ENCODE data around the gene PHOX2A. TPM values are rescaled to one million over a fixed set of nuclear protein-coding genes. Genes with fewer than 3 reads are reported as not detected.

PHOX2A gene
- total RNA-seq, 1 donor from 2014 or later, result not detected

DNA sequence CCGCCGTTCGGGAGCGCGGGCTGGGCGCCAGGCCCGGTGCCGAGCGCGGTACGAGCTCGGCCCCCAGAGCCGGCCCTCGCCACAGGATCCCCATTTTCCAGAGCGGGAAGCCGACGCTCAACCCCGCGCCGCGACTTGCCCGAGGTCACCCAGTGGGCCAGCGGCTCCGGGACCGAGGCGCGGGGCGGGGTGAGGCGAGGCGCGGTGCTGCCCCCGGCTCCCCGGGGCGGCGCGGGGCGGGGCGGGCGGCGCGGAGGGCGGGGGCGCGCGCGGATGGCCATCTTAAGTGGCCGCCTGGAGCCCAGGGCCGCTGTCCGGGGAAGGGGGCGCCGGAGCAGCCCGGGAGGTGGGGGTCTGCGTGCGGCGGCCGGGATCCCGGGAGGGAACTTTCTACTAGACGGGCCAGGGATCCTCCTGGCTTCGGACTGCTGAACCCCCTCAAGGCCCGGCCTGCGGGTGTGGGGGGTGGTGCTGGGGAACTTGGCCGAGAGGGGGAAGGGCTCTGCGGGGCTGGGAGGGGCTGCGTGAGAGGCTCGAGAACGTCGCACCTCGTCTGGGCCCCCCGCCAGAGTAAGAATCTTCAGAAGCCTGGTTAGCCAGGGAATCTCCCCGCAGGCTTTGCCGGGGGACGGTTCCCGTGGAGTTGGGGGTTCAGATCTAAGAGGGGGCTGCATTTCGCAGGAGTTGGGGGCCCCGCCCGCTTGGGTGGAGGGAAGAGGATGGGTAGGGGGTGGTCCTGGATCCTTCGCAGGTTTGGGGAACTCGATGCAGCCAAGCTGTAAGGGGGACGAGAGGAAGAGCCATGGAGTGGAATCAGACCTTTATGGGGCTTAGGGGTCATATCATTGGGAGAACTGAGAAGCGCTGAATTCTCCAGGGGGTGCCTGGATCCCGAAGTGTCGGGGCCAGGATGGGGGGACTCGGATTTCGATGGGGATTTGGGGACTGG lies 20.1 kb downstream of the PHOX2A start:
- Histone ChIP-seq H3K27ac (ENCODE audit: low read depth, low read length) (peak overlapping the region; percentile 77), H4K20me1 (ENCODE audit: insufficient read depth, low read length) (peaks cover 39% of the 10 kb centered on the region), H2AFZ (ENCODE audit: low read depth, low read length) (peak overlapping the region; percentile 74), H3K4me1 (ENCODE audit: insufficient read depth, low read length) (peaks cover 28% of the 10 kb centered on the region), H3K9me3 (ENCODE audit: insufficient read depth, low read depth, low read length) (no peaks in the 10 kb centered on the region), H3K27me3 (ENCODE audit: insufficient read depth, low read length) (no peaks in the 10 kb centered on the region), H3K9ac (ENCODE audit: low read length) (peak overlapping the region; percentile 90), H3K4me3 (ENCODE audit: insufficient read depth, low read depth, low read length) (peak overlapping the region; percentile 88), H3K36me3 (ENCODE audit: insufficient read depth, low read length) (no peaks in the 10 kb centered on the region), H3K79me2 (ENCODE audit: insufficient read depth, low read length) (peaks cover 50% of the 10 kb centered on the region), H3K4me2 (ENCODE audit: low read length) (peak overlapping the region; percentile 98)
- DNase-seq (ENCODE audit: low read depth), result peak; percentile 60
- no peak for FAIRE-seq
- TF ChIP-seq, protein P1, sequence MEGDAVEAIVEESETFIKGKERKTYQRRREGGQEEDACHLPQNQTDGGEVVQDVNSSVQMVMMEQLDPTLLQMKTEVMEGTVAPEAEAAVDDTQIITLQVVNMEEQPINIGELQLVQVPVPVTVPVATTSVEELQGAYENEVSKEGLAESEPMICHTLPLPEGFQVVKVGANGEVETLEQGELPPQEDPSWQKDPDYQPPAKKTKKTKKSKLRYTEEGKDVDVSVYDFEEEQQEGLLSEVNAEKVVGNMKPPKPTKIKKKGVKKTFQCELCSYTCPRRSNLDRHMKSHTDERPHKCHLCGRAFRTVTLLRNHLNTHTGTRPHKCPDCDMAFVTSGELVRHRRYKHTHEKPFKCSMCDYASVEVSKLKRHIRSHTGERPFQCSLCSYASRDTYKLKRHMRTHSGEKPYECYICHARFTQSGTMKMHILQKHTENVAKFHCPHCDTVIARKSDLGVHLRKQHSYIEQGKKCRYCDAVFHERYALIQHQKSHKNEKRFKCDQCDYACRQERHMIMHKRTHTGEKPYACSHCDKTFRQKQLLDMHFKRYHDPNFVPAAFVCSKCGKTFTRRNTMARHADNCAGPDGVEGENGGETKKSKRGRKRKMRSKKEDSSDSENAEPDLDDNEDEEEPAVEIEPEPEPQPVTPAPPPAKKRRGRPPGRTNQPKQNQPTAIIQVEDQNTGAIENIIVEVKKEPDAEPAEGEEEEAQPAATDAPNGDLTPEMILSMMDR (IDR thresholded peaks at IDR 0.05; ENCODE audit: insufficient read depth, low read depth, low read length), result no peak
- no peak for TF ChIP-seq EZH2 (IDR thresholded peaks at IDR 0.05; ENCODE audit: insufficient read depth, low read length)
- Mint-ChIP-seq H3K36me3 (ENCODE audit: low read depth, unreplicated experiment) (no peaks in the 10 kb centered on the region), H3K27me3 (ENCODE audit: low read depth, unreplicated experiment) (peaks cover 4% of the 10 kb centered on the region), H3K4me1 (ENCODE audit: low read depth, unreplicated experiment) (peaks cover 16% of the 10 kb centered on the region), H3K9me3 (ENCODE audit: unreplicated experiment) (no peaks in the 10 kb centered on the region), H3K27ac (ENCODE audit: unreplicated experiment) (peak overlapping the region; percentile 88), H3K4me3 (ENCODE audit: unreplicated experiment) (peak overlapping the region; percentile 96)

DNA sequence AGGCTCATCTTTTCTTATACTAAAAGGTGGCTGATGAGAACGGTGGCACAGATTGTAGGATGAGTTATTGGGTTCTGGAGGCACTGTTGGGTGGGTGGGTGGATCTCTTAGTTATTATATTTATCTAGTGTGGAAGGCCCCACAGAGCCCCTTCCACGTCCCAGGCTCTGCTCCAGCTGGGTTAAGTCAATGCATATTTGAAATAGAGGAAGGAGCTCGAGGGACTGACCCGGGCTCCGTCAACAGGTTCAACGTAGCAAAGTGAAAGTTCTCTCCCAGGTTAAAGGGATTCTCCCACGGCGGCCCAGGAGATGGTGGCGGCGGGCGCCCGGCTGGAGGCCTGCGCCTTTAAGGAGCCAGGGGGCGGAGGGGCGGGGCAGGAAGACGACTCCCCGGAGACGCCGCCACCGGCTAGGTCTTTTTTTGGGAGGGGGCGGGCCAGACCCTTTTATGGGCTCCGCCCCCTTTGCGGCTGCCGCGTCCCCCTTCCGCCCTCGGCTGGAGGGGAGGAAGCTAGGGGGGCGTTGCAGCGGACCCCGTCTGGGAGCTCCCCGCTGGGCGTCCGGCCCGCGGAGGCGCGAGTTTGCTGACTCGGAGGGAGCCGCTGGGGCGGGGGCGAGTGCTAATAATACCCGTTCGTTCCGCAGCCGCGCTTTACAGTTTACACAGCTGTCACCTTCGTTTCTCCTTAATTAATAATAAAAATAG lies 20.9 kb downstream of the PHOX2A start:
- H3K36me3 Mint-ChIP-seq (ENCODE audit: low read depth, unreplicated experiment), result no peaks in the 10 kb centered on the region
- peak overlapping the region; percentile 90 for H3K9ac ChIP-seq (ENCODE audit: low read length)
- H3K27me3 ChIP-seq (ENCODE audit: insufficient read depth, low read length), result peaks cover 6% of the 10 kb centered on the region
- H3K27me3 Mint-ChIP-seq (ENCODE audit: low read depth, unreplicated experiment), result peaks cover 9% of the 10 kb centered on the region
- FAIRE-seq, result no peak
- no peaks in the 10 kb centered on the region for H3K36me3 ChIP-seq (ENCODE audit: insufficient read depth, low read length)
- H3K4me1 Mint-ChIP-seq (ENCODE audit: low read depth, unreplicated experiment), result peaks cover 16% of the 10 kb centered on the region
- peak overlapping the region; percentile 77 for H3K27ac ChIP-seq (ENCODE audit: low read depth, low read length)
- H3K79me2 ChIP-seq (ENCODE audit: insufficient read depth, low read length), result peaks cover 42% of the 10 kb centered on the region
- H2AFZ ChIP-seq (ENCODE audit: low read depth, low read length), result peak overlapping the region; percentile 74
- peaks cover 24% of the 10 kb centered on the region for H3K4me1 ChIP-seq (ENCODE audit: insufficient read depth, low read length)
- no peaks in the 10 kb centered on the region for H3K9me3 Mint-ChIP-seq (ENCODE audit: unreplicated experiment)
- H3K4me2 ChIP-seq (ENCODE audit: low read length), result peak overlapping the region; percentile 98
- peak overlapping the region; percentile 88 for H3K4me3 ChIP-seq (ENCODE audit: insufficient read depth, low read depth, low read length)
- H4K20me1 ChIP-seq (ENCODE audit: insufficient read depth, low read length), result peaks cover 31% of the 10 kb centered on the region
- no peak for TF ChIP-seq EZH2 (IDR thresholded peaks at IDR 0.05; ENCODE audit: insufficient read depth, low read length)
- TF ChIP-seq, protein P1 (IDR thresholded peaks at IDR 0.05; ENCODE audit: insufficient read depth, low read depth, low read length), result no peak
- H3K9me3 ChIP-seq (ENCODE audit: insufficient read depth, low read depth, low read length), result no peaks in the 10 kb centered on the region
- DNase-seq (ENCODE audit: low read depth), result peak; percentile 80
- peak overlapping the region; percentile 75 for H3K27ac Mint-ChIP-seq (ENCODE audit: unreplicated experiment)
- H3K4me3 Mint-ChIP-seq (ENCODE audit: unreplicated experiment), result peak overlapping the region; percentile 85
